HepG2 (cell line): ENCODE measurements around the gene STX1B. TPM values are rescaled to one million over a fixed set of nuclear protein-coding genes. Genes with fewer than 3 reads are reported as not detected.

Experiments
- ATAC-seq: fragments of 200-7000 bp; cut with Tn5 transposase; 3 replicates; pipeline ENCODE4 v1.9.1; 2020; ENCODE audit warnings: mild to moderate bottlenecking, moderate library complexity
- BruUV-seq: library from RNA; stranded (reverse); fragments of 400-500 nt; replicated peaks from 2 replicates; lab custom pipeline; 2021; lab: Mats Ljungman, UMichigan
- CTCF ChIA-PET: fragments of 300-600 bp; formaldehyde crosslinking; extraction: SDS; loops from one replicate; lab custom pipeline; 2021; ENCODE audit warnings: low total read pairs, inconsistent platforms, low intra/inter-chr PET ratio; lab: Yijun Ruan, JAX
- POLR2A ChIA-PET: fragments of 350-600 bp; sonication (Branson Sonifier 250); formaldehyde crosslinking; loops from one replicate; lab custom pipeline; 2020; ENCODE audit warnings: antibody characterized with exemption, inconsistent platforms; lab: Yijun Ruan, JAX
- DNase-seq: peaks from one replicate; pipeline ENCODE4 v3.0.0-alpha.2; 2015; ENCODE audit warnings: low spot score
- FAIRE-seq: peaks from 3 replicates; lab custom pipeline; 2011; peaks lifted over from hg19 to GRCh38; lab: Jason Lieb, UNC
- H2AFZ ChIP-seq: one replicate; pipeline ENCODE4 v1.6.1; 2011; ENCODE audit warnings: low read length, inconsistent platforms
- H3K27ac ChIP-seq: fragments of 300-600 bp; 3 replicates; pipeline ENCODE4 v1.8.0; 2011; ENCODE audit warnings: mixed run types, mild to moderate bottlenecking, mixed read lengths, low read length, inconsistent platforms; ENCODE audit not compliant: insufficient read depth; ENCODE audit errors: extremely low read length
- H3K27me3 ChIP-seq, 2 experiments: fragments of 200-600 bp in 1 of 2; 2 replicates in 1 of 2; 3 replicates in 1 of 2; pipeline versions ENCODE4 v1.6.0 to v1.8.0; 2011; ENCODE audit warnings: low read length in 2 of 2, mild to moderate bottlenecking in 2 of 2, moderate library complexity in 2 of 2, inconsistent platforms in 1 of 2; ENCODE audit not compliant: insufficient read depth in 2 of 2, control insufficient read depth in 1 of 2
- H3K36me3 ChIP-seq, 2 experiments: fragments of 200-600 bp in 1 of 2; replicated peaks in 1 of 2; 2 replicates in 1 of 2; 3 replicates in 1 of 2; pipeline versions ENCODE4 v1.5.1 to v1.8.0; 2011; ENCODE audit warnings: low read length in 2 of 2, inconsistent platforms in 1 of 2; ENCODE audit not compliant: insufficient read depth in 2 of 2, control insufficient read depth in 1 of 2
- H3K4me1 ChIP-seq: 2 replicates; pipeline ENCODE4 v1.5.1; 2012; ENCODE audit warnings: low read length, inconsistent platforms; ENCODE audit not compliant: insufficient read depth
- H3K4me2 ChIP-seq: 2 replicates; pipeline ENCODE4 v1.6.0; 2011; ENCODE audit warnings: low read depth, low read length, inconsistent platforms
- H3K4me3 ChIP-seq, 3 experiments: fragments of 200-600 bp in 1 of 3; sonication (generic), shearing (Covaris generic) in 1 of 3; replicated peaks in 1 of 3; 2 replicates each; pipeline ENCODE4 v1.5.1; 2011 to 2016; ENCODE audit warnings: low read length in 3 of 3, inconsistent platforms in 2 of 3, low read depth in 2 of 3, mild to moderate bottlenecking in 2 of 3, control low read depth in 1 of 3, mixed read lengths in 1 of 3; ENCODE audit not compliant: insufficient read depth in 1 of 3
- H3K79me2 ChIP-seq: one replicate; pipeline ENCODE4 v1.6.1; 2011; ENCODE audit warnings: low read length, inconsistent platforms; ENCODE audit not compliant: insufficient read depth
- H3K9ac ChIP-seq: 2 replicates; pipeline ENCODE4 v1.6.0; 2011; ENCODE audit warnings: mild to moderate bottlenecking, low read depth, low read length, inconsistent platforms; ENCODE audit not compliant: insufficient read depth
- H3K9me3 ChIP-seq: 2 replicates; pipeline ENCODE4 v1.5.1; 2012; ENCODE audit warnings: mild to moderate bottlenecking, low read length
- H4K20me1 ChIP-seq: 2 replicates; pipeline ENCODE4 v1.6.0; 2011; ENCODE audit warnings: inconsistent platforms, mild to moderate bottlenecking, low read length, moderate library complexity; ENCODE audit not compliant: insufficient read depth
- CHD2 ChIP-seq: IDR thresholded peaks from 2 replicates; pipeline ENCODE4 v1.6.1; 2011; ENCODE audit warnings: low read depth, low read length, improper control_type of control experiment
- ETS1 ChIP-seq: sonication (generic); formaldehyde crosslinking; IDR thresholded peaks from 2 replicates; pipeline ENCODE4 v1.4.0; 2020; ENCODE audit warnings: missing genetic modification reagents
- GLI4 ChIP-seq: sonication (generic); formaldehyde crosslinking; IDR thresholded peaks from 2 replicates; pipeline ENCODE4 v1.5.1; 2020; ENCODE audit warnings: missing genetic modification reagents, mild to moderate bottlenecking, moderate library complexity, borderline replicate concordance
- IKZF4 ChIP-seq: sonication (generic); formaldehyde crosslinking; IDR thresholded peaks from 2 replicates; pipeline ENCODE4 v1.5.1; 2020; ENCODE audit warnings: borderline replicate concordance, mild to moderate bottlenecking, low read depth, missing genetic modification reagents; ENCODE audit errors: not compliant biosample characterization
- PATZ1 ChIP-seq: sonication (generic); formaldehyde crosslinking; IDR thresholded peaks from 2 replicates; pipeline ENCODE4 v1.4.0; 2020; ENCODE audit warnings: missing genetic modification reagents
- PHF20 ChIP-seq: sonication (generic); formaldehyde crosslinking; IDR thresholded peaks from 2 replicates; pipeline ENCODE4 v1.5.0; 2020; ENCODE audit warnings: mild to moderate bottlenecking, missing genetic modification reagents
- POLR2A ChIP-seq, 2 experiments: IDR thresholded peaks; 2 replicates each; pipeline ENCODE4 v1.6.1; 2011; ENCODE audit warnings: low read depth in 2 of 2, low read length in 2 of 2, mild to moderate bottlenecking in 1 of 2, moderate library complexity in 1 of 2; ENCODE audit not compliant: insufficient read depth in 1 of 2
- TOPORS ChIP-seq: sonication (generic); formaldehyde crosslinking; IDR thresholded peaks from 2 replicates; pipeline ENCODE4 v1.8.0; 2023; ENCODE audit warnings: mild to moderate bottlenecking, missing genetic modification reagents
- USF2 ChIP-seq, 2 experiments: sonication (generic) in 1 of 2; formaldehyde crosslinking in 1 of 2; IDR thresholded peaks; 2 replicates each; pipeline versions ENCODE4 v1.5.1 to v1.6.1; 2011 to 2020; ENCODE audit warnings: borderline replicate concordance in 1 of 2, low read depth in 1 of 2, low read length in 1 of 2, mild to moderate bottlenecking in 1 of 2, missing genetic modification reagents in 1 of 2, moderate library complexity in 1 of 2
- ZNF639 ChIP-seq: conservative IDR thresholded peaks from 2 replicates; pipeline ENCODE4 v1.6.1; 2018; ENCODE audit warnings: missing genetic modification reagents
- ZNF740 ChIP-seq: sonication (generic); formaldehyde crosslinking; IDR thresholded peaks from 2 replicates; pipeline ENCODE4 v1.4.0; 2020; ENCODE audit warnings: missing genetic modification reagents
- WGBS: methylation state at CpG from one replicate; pipeline ENCODE4 v1.1.6; 2017; ENCODE audit warnings: low lambda C conversion rate; 5-methylcytosine and 5-hydroxymethylcytosine counted together
- in situ Hi-C: cut with HindIII; loops from 2 replicates; pipeline ENCODE4 v1.10.0; 2017; ENCODE audit warnings: low pct_unique_long_range_greater_than_20kb; ENCODE audit not compliant: extremely low pct_ligation_motif_present
- intact Hi-C: fragments of 100-400 bp; cut with micrococcal nuclease; formaldehyde crosslinking; loops from one replicate; pipeline ENCODE4 v1.10.0; 2022; ENCODE audit not compliant: unreplicated experiment
- polyA plus RNA-seq, 8 experiments: library from polyadenylated mRNA; depleted of rRNA in 3 of 8; stranded (reverse) in 7 of 8; unstranded in 1 of 8; fragments of >200 nt; fragmentation: Illumina TruSeq in 4 of 8; extraction: Trizol in 4 of 8; gene quantifications; 2 replicates each; pipeline versions ENCODE4 v1.2.1 to v1.2.3, GENCODE V29; 2011 to 2016; ENCODE audit warnings: low read depth in 4 of 8, missing spikeins in 1 of 8, mixed read lengths in 1 of 8; ENCODE audit not compliant: insufficient read depth in 1 of 8
- total RNA-seq, 5 experiments: library from RNA; depleted of rRNA; stranded (reverse); fragments of >200 nt; fragmentation: Illumina TruSeq; extraction: Trizol; gene quantifications; 2 replicates each; pipeline ENCODE4 v1.2.3, GENCODE V29; 2016; ENCODE audit warnings: low read depth in 1 of 5

STX1B gene
- total and polyA plus RNA-seq, 2 of the 13 experiments (the other 11 are each of a cell fraction or from before 2014, with no cell fraction given) = 2.1 to 3.0 TPM

- DNase-seq = peak; percentile 71
- Histone ChIP-seq H3K27me3 (no peaks in the 10 kb centered on the region; a peak in 1 of 5 replicates), H2AFZ (no peak overlapping the region), H3K4me3 (peak overlapping the region; percentile 84 to 98 (median 93)), H3K79me2 (peaks cover 15% of the 10 kb centered on the region), H3K27ac (peak overlapping the region; percentile 97), H3K36me3 (peaks cover 27 to 46% of the 10 kb centered on the region in 2 experiments), H3K4me1 (peaks cover 48% of the 10 kb centered on the region), H3K9me3 (no peaks in the 10 kb centered on the region), H3K9ac (peak overlapping the region; percentile 100), H4K20me1 (peaks cover 5% of the 10 kb centered on the region; the same call in 1 of the 2 replicates), H3K4me2 (peak overlapping the region; percentile 99)
- POLR2A ChIA-PET = interaction anchor here (0.6 to 1.4 kb wide), 5 partner anchors 12 to 159 kb away, joined by 3 to 4 read pairs (median 3); partner anchors contain the start of gene KAT8
- FAIRE-seq = no peak
- intact Hi-C loops (loop anchor here (10.0 kb wide), 2 partner anchors 136 to 186 kb away; partner anchors contain the start of gene VKORC1), in situ Hi-C loops (no loop called here)
- CTCF ChIA-PET = no interaction called here
- BruUV-seq = no TSS peak
- ATAC-seq = peak; percentile 30
- 15% methylated on average over 42 of the region's 55 CpGs for WGBS
- peak; percentile 68 for TF ChIP-seq PATZ1 (CRISPR knock-in tag)
- TF ChIP-seq ZNF740 (CRISPR knock-in tag) = 0 out of 2 replicates have a peak, but pooled peaks have one; percentile 92
- TF ChIP-seq IKZF4 = peak; percentile 33
- TF ChIP-seq TOPORS (CRISPR knock-in tag) = no peak
- TF ChIP-seq ETS1 (CRISPR knock-in tag) = 0 out of 2 replicates have a peak, but pooled peaks have one; percentile 2
- 0 out of 2 replicates have a peak, but pooled peaks have one; percentile 45 for TF ChIP-seq GLI4
- TF ChIP-seq POLR2A (IDR thresholded peaks at IDR 0.05; ENCODE audit: insufficient read depth in 1 of 2, low read depth in 2 of 2, low read length in 2 of 2) = peak in 1 of 2 experiments; percentile 26; a peak in 1 of 4 replicates
- TF ChIP-seq CHD2 = peak; percentile 87
- TF ChIP-seq USF2 (IDR thresholded peaks at IDR 0.05; ENCODE audit: low read depth, low read length) = no peak
- TF ChIP-seq USF2 (CRISPR knock-in tag; IDR thresholded peaks at IDR 0.05; ENCODE audit: borderline replicate concordance) = 0 out of 2 replicates have a peak, but pooled peaks have one; percentile 5
- no peak for TF ChIP-seq PHF20 (CRISPR knock-in tag)
- 0 out of 2 replicates have a peak, but pooled peaks have one; percentile 45 for TF ChIP-seq ZNF639
Observed at GRCh38 chr16:30958175-30959079, 52.0 kb downstream of the STX1B start.
